A673 (cell line): Measurements from ENCODE around the gene TRERF1.

ENCODE experiments used
- EZH2 ChIP-seq: fragments of 200-600 bp; sonication (generic); IDR thresholded peaks from 2 replicates; pipeline ENCODE4 v1.6.1; 2017; ENCODE audit warnings: borderline replicate concordance, low read depth, mild to moderate bottlenecking, mixed read lengths, antibody characterized with exemption, low read length; ENCODE audit not compliant: poor library complexity, severe bottlenecking
- TF ChIP-seq, protein P1 (sequence below): fragments of 300-800, 200-600 bp; sonication (generic); conservative IDR thresholded peaks from 2 replicates; pipeline ENCODE4 v1.5.1; 2017; ENCODE audit warnings: low read depth, mild to moderate bottlenecking, antibody characterized with exemption, low read length, moderate library complexity, mixed read lengths

DNA sequence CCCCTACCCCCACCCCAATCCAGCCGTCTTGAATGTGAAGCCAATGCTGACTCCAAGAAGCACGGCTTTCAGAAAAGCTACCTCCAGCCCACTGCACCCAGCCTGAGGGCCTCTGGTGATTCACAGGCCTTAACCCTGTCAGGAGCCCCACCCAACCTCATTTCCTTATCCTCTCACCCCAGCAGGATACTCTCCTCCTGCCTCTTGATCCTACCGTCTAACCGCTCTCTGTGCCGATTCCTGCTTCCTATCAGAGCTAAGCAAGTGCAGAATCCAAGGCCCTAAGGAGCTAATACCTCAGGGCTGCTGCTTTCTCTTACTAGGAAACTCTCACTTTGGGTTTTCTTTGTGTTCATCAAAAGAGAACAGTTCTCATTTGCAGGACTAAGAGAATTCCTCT, 47.2 kb downstream of the TRERF1 start:
- TF ChIP-seq, protein P1, sequence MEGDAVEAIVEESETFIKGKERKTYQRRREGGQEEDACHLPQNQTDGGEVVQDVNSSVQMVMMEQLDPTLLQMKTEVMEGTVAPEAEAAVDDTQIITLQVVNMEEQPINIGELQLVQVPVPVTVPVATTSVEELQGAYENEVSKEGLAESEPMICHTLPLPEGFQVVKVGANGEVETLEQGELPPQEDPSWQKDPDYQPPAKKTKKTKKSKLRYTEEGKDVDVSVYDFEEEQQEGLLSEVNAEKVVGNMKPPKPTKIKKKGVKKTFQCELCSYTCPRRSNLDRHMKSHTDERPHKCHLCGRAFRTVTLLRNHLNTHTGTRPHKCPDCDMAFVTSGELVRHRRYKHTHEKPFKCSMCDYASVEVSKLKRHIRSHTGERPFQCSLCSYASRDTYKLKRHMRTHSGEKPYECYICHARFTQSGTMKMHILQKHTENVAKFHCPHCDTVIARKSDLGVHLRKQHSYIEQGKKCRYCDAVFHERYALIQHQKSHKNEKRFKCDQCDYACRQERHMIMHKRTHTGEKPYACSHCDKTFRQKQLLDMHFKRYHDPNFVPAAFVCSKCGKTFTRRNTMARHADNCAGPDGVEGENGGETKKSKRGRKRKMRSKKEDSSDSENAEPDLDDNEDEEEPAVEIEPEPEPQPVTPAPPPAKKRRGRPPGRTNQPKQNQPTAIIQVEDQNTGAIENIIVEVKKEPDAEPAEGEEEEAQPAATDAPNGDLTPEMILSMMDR = no peak
- no peak for TF ChIP-seq EZH2
